Activated naive CD4-positive, alpha-beta T cell treated with anti-CD3 and anti-CD28 coated beads, Interleukin-2, amount 10 ng/mL, durations not matched to agents 7 days and 5 days (primary cell): ENCODE data around the gene SF3B1.

Experiments used
- CTCF ChIA-PET: fragments of 350-600 bp; sonication (Branson Sonifier 250); formaldehyde crosslinking; loops from one replicate; lab custom pipeline; 2021; ENCODE audit warnings: antibody characterized with exemption; lab: Charles Lee
- DNase-seq: peaks from one replicate; pipeline ENCODE4 v3.0.0-alpha.2; 2020
- H3K27ac Mint-ChIP-seq: one replicate; pipeline ENCODE4 v1.8.0; 2021; ENCODE audit warnings: mild to moderate bottlenecking, moderate library complexity, mixed read lengths
- H3K27me3 Mint-ChIP-seq: one replicate; pipeline ENCODE4 v1.8.0; 2021; ENCODE audit warnings: mild to moderate bottlenecking, mixed read lengths
- H3K36me3 Mint-ChIP-seq: one replicate; pipeline ENCODE4 v1.8.0; 2021; ENCODE audit warnings: mixed read lengths
- H3K4me1 Mint-ChIP-seq: one replicate; pipeline ENCODE4 v1.8.0; 2021; ENCODE audit warnings: mixed read lengths
- H3K4me3 Mint-ChIP-seq: one replicate; pipeline ENCODE4 v1.8.0; 2021; ENCODE audit warnings: mild to moderate bottlenecking, moderate library complexity, mixed read lengths
- H3K9me3 Mint-ChIP-seq: one replicate; pipeline ENCODE4 v1.8.0; 2021; ENCODE audit warnings: mixed read lengths

Gene SF3B1

GRCh38 chr2:197426723-197427603 is 7.9 kb downstream of the SF3B1 start:
- DNase-seq: no peak
- CTCF ChIA-PET: no interaction called here
- Mint-ChIP-seq H3K27me3 (no peaks in the 10 kb centered on the region), H3K27ac (no peak overlapping the region), H3K4me1 (peaks cover 65% of the 10 kb centered on the region), H3K4me3 (no peak overlapping the region), H3K36me3 (peaks cover 36% of the 10 kb centered on the region), H3K9me3 (no peaks in the 10 kb centered on the region)

DNA sequence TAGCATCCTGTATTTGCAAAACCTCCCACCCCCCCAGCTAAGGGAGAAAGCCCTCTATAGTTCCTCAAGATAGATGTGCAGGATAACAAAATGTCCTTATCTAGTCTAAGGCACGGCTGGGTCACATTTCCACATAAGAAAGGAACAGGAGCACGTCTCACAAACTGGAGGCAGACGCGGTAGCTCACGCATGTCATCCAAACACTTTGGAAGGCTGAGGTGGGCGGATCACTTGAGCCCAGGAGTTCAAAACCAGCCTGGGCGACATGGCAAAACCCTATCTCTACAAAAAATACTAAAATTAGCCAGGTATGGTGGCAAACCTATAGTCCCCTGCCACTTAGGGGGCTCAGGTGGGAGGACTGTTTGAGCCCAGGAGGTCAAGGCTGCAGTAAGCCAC is 9.3 kb downstream of the SF3B1 start:
- no peak overlapping the region for H3K4me3 Mint-ChIP-seq
- H3K9me3 Mint-ChIP-seq: no peaks in the 10 kb centered on the region
- no peak for DNase-seq
- no peak overlapping the region for H3K27ac Mint-ChIP-seq
- H3K4me1 Mint-ChIP-seq: peaks cover 60% of the 10 kb centered on the region
- H3K36me3 Mint-ChIP-seq: peaks cover 37% of the 10 kb centered on the region
- no peaks in the 10 kb centered on the region for H3K27me3 Mint-ChIP-seq
- CTCF ChIA-PET: no interaction called here

DNA sequence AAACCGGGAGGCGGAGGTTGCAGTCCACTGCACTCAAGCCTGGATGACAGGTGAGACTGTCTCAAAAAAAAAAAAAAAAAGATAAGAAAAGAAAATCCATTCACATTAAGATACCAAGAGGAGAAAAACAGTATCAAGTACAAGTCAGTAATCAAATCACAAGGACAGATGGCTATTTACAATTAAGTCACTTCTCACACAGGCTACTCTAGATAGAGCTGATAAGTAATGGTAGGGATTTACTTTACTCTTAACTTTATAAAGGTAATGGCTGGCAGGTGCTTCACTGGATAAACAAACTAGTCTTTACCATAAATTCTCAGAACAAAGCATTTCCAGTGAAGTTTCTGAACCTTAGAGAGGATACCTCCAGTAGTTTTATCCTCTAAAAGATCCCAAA is 11.5 kb downstream of the SF3B1 start:
- H3K9me3 Mint-ChIP-seq: no peaks in the 10 kb centered on the region
- peaks cover 34% of the 10 kb centered on the region for H3K36me3 Mint-ChIP-seq
- no peak for DNase-seq
- H3K27ac Mint-ChIP-seq: no peak overlapping the region
- H3K27me3 Mint-ChIP-seq: no peaks in the 10 kb centered on the region
- peaks cover 46% of the 10 kb centered on the region for H3K4me1 Mint-ChIP-seq
- CTCF ChIA-PET: interaction anchor here (0.6 to 1.5 kb wide), 3 partner anchors 19 to 176 kb away, joined by 3 read pairs; no protein-coding TSS in a partner anchor
- H3K4me3 Mint-ChIP-seq: no peak overlapping the region

DNA sequence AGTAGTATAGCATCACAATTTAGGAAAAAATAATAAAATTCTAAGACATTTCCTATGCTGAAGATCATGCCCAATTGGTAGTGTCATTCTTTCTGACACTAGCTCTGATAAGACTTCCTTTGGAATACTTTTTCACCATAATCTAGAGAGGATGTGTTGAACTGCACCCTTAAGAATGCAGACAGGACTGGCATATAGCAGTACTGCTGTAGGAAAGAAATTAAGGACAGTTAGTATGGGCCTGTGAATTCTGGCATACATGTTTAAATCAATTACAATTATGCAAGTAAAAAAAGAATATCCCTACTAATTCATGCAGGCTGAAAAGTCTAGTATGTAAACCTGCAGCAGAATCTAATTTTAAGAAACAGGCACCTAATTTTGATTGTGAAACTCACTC is 15.4 kb downstream of the SF3B1 start:
- peaks cover 55% of the 10 kb centered on the region for H3K36me3 Mint-ChIP-seq
- H3K4me1 Mint-ChIP-seq: peaks cover 23% of the 10 kb centered on the region
- no peaks in the 10 kb centered on the region for H3K9me3 Mint-ChIP-seq
- no peak overlapping the region for H3K4me3 Mint-ChIP-seq
- no peaks in the 10 kb centered on the region for H3K27me3 Mint-ChIP-seq
- no peak for DNase-seq
- CTCF ChIA-PET: interaction anchor here (0.6 to 1.7 kb wide), 2 partner anchors 10 to 293 kb away, joined by 3 to 5 read pairs; no protein-coding TSS in a partner anchor
- H3K27ac Mint-ChIP-seq: no peak overlapping the region

DNA sequence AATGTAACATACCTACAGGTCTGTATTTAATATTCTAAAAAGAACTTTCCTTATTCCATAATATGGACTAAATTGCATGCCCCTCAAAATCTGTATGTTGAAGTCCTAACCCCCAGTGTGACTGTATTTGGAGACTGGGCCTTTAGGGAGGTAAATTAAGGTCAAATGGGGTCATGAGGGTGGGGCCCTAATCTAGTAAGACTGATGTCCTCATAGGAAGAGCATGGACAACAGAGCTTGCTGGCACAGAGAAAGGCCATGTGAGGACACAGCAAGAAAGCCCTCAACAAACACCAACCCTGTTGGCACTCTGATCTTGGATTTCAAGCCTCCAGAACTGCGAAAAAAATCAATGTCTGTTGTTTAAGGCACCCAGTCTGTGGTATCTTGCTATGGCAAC is 18.6 kb downstream of the SF3B1 start:
- no peak overlapping the region for H3K4me3 Mint-ChIP-seq
- H3K27ac Mint-ChIP-seq: peak overlapping the region; percentile 42
- H3K9me3 Mint-ChIP-seq: no peaks in the 10 kb centered on the region
- CTCF ChIA-PET: interaction anchor here (0.6 kb wide), 1 partner anchor 77 kb away, joined by 3 read pairs; no protein-coding TSS in a partner anchor
- no peaks in the 10 kb centered on the region for H3K27me3 Mint-ChIP-seq
- peaks cover 12% of the 10 kb centered on the region for H3K4me1 Mint-ChIP-seq
- peaks cover 55% of the 10 kb centered on the region for H3K36me3 Mint-ChIP-seq
- no peak for DNase-seq

DNA sequence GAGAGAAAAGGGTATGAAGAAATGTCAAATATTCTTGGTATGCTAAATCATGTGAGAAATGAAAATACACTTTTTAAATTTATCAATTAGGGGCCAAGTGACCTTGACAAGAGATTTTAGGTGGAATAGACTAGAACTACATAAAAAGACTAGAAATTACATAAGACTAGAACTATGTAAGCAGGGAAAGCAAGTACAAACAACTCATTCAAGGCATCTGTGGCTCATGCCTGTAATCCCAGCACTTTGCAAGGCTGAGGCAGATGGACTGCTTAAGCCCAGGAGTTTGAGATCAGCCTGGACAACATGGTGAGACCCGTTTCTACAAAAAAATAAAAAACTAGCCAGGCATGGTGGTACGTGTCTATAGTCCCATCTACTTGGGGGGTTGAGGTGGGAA is 20.3 kb downstream of the SF3B1 start:
- no peaks in the 10 kb centered on the region for H3K9me3 Mint-ChIP-seq
- peaks cover 58% of the 10 kb centered on the region for H3K36me3 Mint-ChIP-seq
- H3K4me1 Mint-ChIP-seq: peaks cover 2% of the 10 kb centered on the region
- CTCF ChIA-PET: no interaction called here
- no peak overlapping the region for H3K27ac Mint-ChIP-seq
- no peak for DNase-seq
- H3K4me3 Mint-ChIP-seq: no peak overlapping the region
- no peaks in the 10 kb centered on the region for H3K27me3 Mint-ChIP-seq

DNA sequence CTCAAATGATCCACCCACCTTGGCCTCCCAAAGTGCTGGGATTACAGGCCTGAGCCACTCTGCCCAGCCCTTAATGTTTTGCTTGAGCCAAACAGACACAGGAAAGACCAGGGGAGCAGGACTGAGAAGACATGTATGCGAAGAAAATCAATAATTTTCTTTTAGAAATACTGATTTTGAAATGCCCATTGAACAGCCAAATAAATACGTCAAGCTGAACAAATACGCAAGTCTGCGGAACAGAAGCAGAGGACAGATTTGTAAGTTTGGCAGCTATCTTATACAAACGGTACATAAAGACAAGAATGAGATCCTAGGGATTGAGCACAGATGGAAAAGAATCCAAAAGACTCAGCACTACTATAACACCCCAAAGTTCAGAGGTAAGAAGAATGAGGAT is 20.8 kb downstream of the SF3B1 start:
- CTCF ChIA-PET: no interaction called here
- Mint-ChIP-seq H3K27ac (no peak overlapping the region), H3K36me3 (peaks cover 61% of the 10 kb centered on the region)

DNA sequence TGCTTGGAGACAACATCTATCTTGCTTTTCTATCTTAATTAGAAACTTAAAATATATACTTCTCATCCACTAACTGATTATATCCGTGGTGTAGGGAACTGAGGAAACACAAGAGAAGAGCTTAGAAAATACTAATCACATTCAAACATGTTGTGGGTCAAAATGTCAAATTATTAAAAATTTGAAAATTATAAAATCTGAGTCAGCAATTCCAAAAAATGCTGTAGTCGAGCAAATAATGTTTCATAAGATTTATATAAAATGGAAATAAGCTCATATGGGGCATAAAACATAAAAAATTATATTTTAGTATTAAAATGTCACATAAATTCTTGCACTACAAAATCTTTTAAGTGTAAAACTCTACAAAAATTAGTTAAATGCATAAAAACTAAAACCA is 29.2 kb downstream of the SF3B1 start:
- Mint-ChIP-seq H3K27ac (no peak overlapping the region), H3K27me3 (no peaks in the 10 kb centered on the region), H3K36me3 (peaks cover 72% of the 10 kb centered on the region), H3K9me3 (no peaks in the 10 kb centered on the region), H3K4me3 (no peak overlapping the region), H3K4me1 (no peaks in the 10 kb centered on the region)
- no peak for DNase-seq
- CTCF ChIA-PET: no interaction called here

More for the DNA sequence above, 20.8 kb downstream of the SF3B1 start:
- Mint-ChIP-seq H3K4me3 (no peak overlapping the region), H3K4me1 (peaks cover 2% of the 10 kb centered on the region), H3K27me3 (no peaks in the 10 kb centered on the region), H3K9me3 (no peaks in the 10 kb centered on the region)
- no peak for DNase-seq

- H3K4me1 Mint-ChIP-seq: no peaks in the 10 kb centered on the region
- no peak overlapping the region for H3K27ac Mint-ChIP-seq
- no peak overlapping the region for H3K4me3 Mint-ChIP-seq
- no peaks in the 10 kb centered on the region for H3K9me3 Mint-ChIP-seq
- CTCF ChIA-PET: interaction anchor here (2.1 kb wide), 1 partner anchor 286 kb away, joined by 8 read pairs; no protein-coding TSS in a partner anchor
- H3K36me3 Mint-ChIP-seq: peaks cover 66% of the 10 kb centered on the region
- H3K27me3 Mint-ChIP-seq: no peaks in the 10 kb centered on the region
- DNase-seq: no peak
Observed at GRCh38 chr2:197399887-197400540, 34.8 kb downstream of the SF3B1 start.

- CTCF ChIA-PET: interaction anchor here (2.1 kb wide), 1 partner anchor 285 kb away, joined by 8 read pairs; no protein-coding TSS in a partner anchor
Observed at GRCh38 chr2:197398913-197399312, 35.9 kb downstream of the SF3B1 start.

GRCh38 chr2:197391220-197391717 is 43.6 kb downstream of the SF3B1 start:
- Mint-ChIP-seq H3K27ac (no peak overlapping the region), H3K27me3 (peaks cover 4% of the 10 kb centered on the region), H3K4me1 (no peaks in the 10 kb centered on the region), H3K36me3 (peaks cover 35% of the 10 kb centered on the region), H3K9me3 (no peaks in the 10 kb centered on the region), H3K4me3 (no peak overlapping the region)
- no peak for DNase-seq
- CTCF ChIA-PET: no interaction called here

More at GRCh38 chr2:197398913-197399312, 35.9 kb downstream of the SF3B1 start:
- no peaks in the 10 kb centered on the region for H3K9me3 Mint-ChIP-seq
- no peak overlapping the region for H3K4me3 Mint-ChIP-seq
- peaks cover 67% of the 10 kb centered on the region for H3K36me3 Mint-ChIP-seq
- no peaks in the 10 kb centered on the region for H3K27me3 Mint-ChIP-seq
- no peaks in the 10 kb centered on the region for H3K4me1 Mint-ChIP-seq
- no peak for DNase-seq
- no peak overlapping the region for H3K27ac Mint-ChIP-seq

DNA sequence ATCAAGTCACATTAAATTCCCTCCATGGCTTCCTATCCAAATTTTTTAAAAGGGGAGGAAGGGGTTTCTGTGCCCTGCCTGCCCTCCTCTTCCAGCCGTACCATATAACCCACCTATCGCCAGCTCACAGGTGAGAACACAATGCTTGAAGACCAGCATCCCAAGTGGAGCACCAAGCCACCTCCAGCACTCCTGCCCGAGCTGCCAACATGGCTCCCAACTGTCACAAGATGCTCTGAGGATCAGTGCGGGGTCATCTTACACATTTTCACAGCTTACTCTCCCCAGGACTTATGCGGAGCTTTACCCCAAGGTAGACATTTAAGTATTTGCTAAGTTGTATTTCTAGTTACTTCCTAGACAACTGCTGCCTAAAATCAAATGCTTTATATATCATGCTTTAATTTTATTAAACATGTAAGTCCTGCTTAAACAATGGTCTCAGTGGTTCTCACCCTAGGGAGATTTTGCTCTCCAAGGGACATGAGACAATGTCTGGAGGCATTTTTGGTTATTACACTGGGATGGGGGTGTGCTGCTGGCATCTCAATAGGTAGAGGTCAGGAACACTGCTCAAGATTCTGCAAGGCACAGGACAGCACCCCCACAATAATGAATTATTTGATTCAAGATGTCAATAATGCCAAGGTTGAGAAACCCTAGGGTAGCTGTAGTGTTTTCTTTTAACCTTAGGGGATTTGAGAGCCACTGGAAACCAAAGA is 45.8 kb downstream of the SF3B1 start:
- CTCF ChIA-PET: interaction anchor here (0.9 kb wide), 1 partner anchor 276 kb away, joined by 3 read pairs; no protein-coding TSS in a partner anchor
- DNase-seq: no peak
- Mint-ChIP-seq H3K27ac (no peak overlapping the region), H3K36me3 (peaks cover 21% of the 10 kb centered on the region), H3K9me3 (no peaks in the 10 kb centered on the region), H3K4me1 (peaks cover 3% of the 10 kb centered on the region), H3K4me3 (no peak overlapping the region), H3K27me3 (peaks cover 4% of the 10 kb centered on the region)

GRCh38 chr2:197387179-197387578 is 47.6 kb downstream of the SF3B1 start:
- H3K27me3 Mint-ChIP-seq: peaks cover 12% of the 10 kb centered on the region
- H3K36me3 Mint-ChIP-seq: peaks cover 15% of the 10 kb centered on the region
- peaks cover 3% of the 10 kb centered on the region for H3K4me1 Mint-ChIP-seq
- DNase-seq: no peak
- H3K9me3 Mint-ChIP-seq: no peaks in the 10 kb centered on the region
- H3K4me3 Mint-ChIP-seq: no peak overlapping the region
- H3K27ac Mint-ChIP-seq: no peak overlapping the region
- CTCF ChIA-PET: no interaction called here

DNA sequence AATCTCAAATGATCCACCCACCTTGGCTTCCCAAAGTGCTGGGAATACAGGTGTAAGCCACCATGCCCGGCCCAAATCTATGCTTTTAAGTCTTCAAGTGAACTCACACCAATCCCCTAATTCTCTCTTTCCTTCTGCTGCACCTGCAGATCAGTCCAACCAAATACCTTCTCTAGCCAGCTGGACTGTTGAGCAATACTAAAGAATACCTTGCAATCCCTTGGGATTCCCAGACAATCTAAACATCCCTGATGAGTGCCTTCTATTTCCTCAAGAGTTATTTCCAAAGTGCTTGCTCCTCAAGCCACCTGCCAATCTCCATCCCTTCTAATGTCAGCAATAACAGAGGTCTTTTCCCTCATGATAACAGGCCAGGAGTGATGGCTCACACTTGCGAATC is 48.6 kb downstream of the SF3B1 start:
- H3K36me3 Mint-ChIP-seq: peaks cover 8% of the 10 kb centered on the region
- CTCF ChIA-PET: no interaction called here
- no peak overlapping the region for H3K4me3 Mint-ChIP-seq

More for the DNA sequence above, 48.6 kb downstream of the SF3B1 start:
- H3K27ac Mint-ChIP-seq: no peak overlapping the region
- H3K27me3 Mint-ChIP-seq: peaks cover 12% of the 10 kb centered on the region
- peaks cover 3% of the 10 kb centered on the region for H3K4me1 Mint-ChIP-seq
- H3K9me3 Mint-ChIP-seq: no peaks in the 10 kb centered on the region
- DNase-seq: no peak
